H9 (cell line): Measurements from ENCODE around the gene KEAP1. TPM values are rescaled to one million over a fixed set of nuclear protein-coding genes. Genes with fewer than 3 reads are reported as not detected.

Source experiments
- DNase-seq: peaks from one replicate; pipeline ENCODE4 v3.0.0-alpha.2; 2017
- H2AFZ ChIP-seq: one replicate; pipeline ENCODE4 v1.6.1; 2013; ENCODE audit warnings: mild to moderate bottlenecking, low read length, control low read depth, moderate library complexity
- H2AK5ac ChIP-seq: 2 replicates; pipeline ENCODE4 v1.6.1; 2013; ENCODE audit warnings: low read length, control low read depth, mixed read lengths; ENCODE audit not compliant: insufficient read length
- H2BK120ac ChIP-seq: one replicate; pipeline ENCODE4 v1.6.1; 2013; ENCODE audit warnings: low read depth, mild to moderate bottlenecking, low read length, control low read depth, inconsistent platforms; ENCODE audit not compliant: poor library complexity, severe bottlenecking
- H2BK12ac ChIP-seq: 2 replicates; pipeline ENCODE4 v1.6.1; 2013; ENCODE audit warnings: low read length, control low read depth, mixed read lengths, low read depth; ENCODE audit not compliant: insufficient read length
- H2BK15ac ChIP-seq: 2 replicates; pipeline ENCODE4 v1.6.1; 2013; ENCODE audit warnings: low read depth, low read length, control low read depth
- H2BK20ac ChIP-seq: one replicate; pipeline ENCODE4 v1.6.1; 2013; ENCODE audit warnings: low read depth, mild to moderate bottlenecking, low read length, control low read depth, inconsistent platforms; ENCODE audit not compliant: poor library complexity, severe bottlenecking
- H2BK5ac ChIP-seq: 2 replicates; pipeline ENCODE4 v1.6.1; 2013; ENCODE audit warnings: low read length, control low read depth, mixed read lengths; ENCODE audit not compliant: insufficient read length
- H3K14ac ChIP-seq: 2 replicates; pipeline ENCODE4 v1.6.1; 2013; ENCODE audit warnings: low read length, control low read depth; ENCODE audit not compliant: insufficient read depth
- H3K18ac ChIP-seq: 2 replicates; pipeline ENCODE4 v1.6.1; 2013; ENCODE audit warnings: low read depth, mild to moderate bottlenecking, mixed read lengths, low read length, control low read depth; ENCODE audit not compliant: insufficient read length
- H3K23ac ChIP-seq: 2 replicates; pipeline ENCODE4 v1.6.1; 2013; ENCODE audit warnings: low read length, control low read depth, mixed read lengths, low read depth; ENCODE audit not compliant: insufficient read length
- H3K23me2 ChIP-seq: 2 replicates; pipeline ENCODE4 v1.6.1; 2013; ENCODE audit warnings: low read depth, mild to moderate bottlenecking, mixed read lengths, low read length, control low read depth; ENCODE audit not compliant: insufficient read length, poor library complexity, severe bottlenecking
- H3K27ac ChIP-seq: 2 replicates; pipeline ENCODE4 v1.5.1; 2013; ENCODE audit warnings: low read length, control low read depth, mixed read lengths, low read depth; ENCODE audit not compliant: insufficient read length
- H3K27me3 ChIP-seq: 2 replicates; pipeline ENCODE4 v1.6.1; 2013; ENCODE audit warnings: low read length, control low read depth, inconsistent platforms; ENCODE audit not compliant: insufficient read depth
- H3K4ac ChIP-seq: 2 replicates; pipeline ENCODE4 v1.6.1; 2013; ENCODE audit warnings: low read depth, mild to moderate bottlenecking, control low read depth, inconsistent platforms, low read length, moderate library complexity
- H3K4me1 ChIP-seq: 2 replicates; pipeline ENCODE4 v1.6.1; 2013; ENCODE audit warnings: low read length, control low read depth, inconsistent platforms; ENCODE audit not compliant: insufficient read depth
- H3K4me2 ChIP-seq: 2 replicates; pipeline ENCODE4 v1.6.1; 2013; ENCODE audit warnings: low read length, control low read depth, mixed read lengths; ENCODE audit not compliant: insufficient read length, insufficient read depth
- H3K56ac ChIP-seq: 2 replicates; pipeline ENCODE4 v1.6.1; 2013; ENCODE audit warnings: low read depth, mild to moderate bottlenecking, mixed read lengths, low read length, control low read depth; ENCODE audit not compliant: insufficient read length
- H3K79me1 ChIP-seq: 2 replicates; pipeline ENCODE4 v1.6.1; 2013; ENCODE audit warnings: low read depth, mild to moderate bottlenecking, moderate library complexity, low read length, control low read depth, inconsistent platforms; ENCODE audit not compliant: insufficient read depth, poor library complexity, severe bottlenecking
- H3K79me2 ChIP-seq: 2 replicates; pipeline ENCODE4 v1.6.1; 2013; ENCODE audit warnings: low read length, control low read depth, inconsistent platforms; ENCODE audit not compliant: insufficient read depth
- H3K9ac ChIP-seq: 2 replicates; pipeline ENCODE4 v1.6.1; 2013; ENCODE audit warnings: low read length, control low read depth, mixed read lengths; ENCODE audit not compliant: insufficient read length; ENCODE audit errors: extremely low read depth
- H3K9me3 ChIP-seq: one replicate; pipeline ENCODE4 v1.6.1; 2013; ENCODE audit warnings: low read depth, low read length, inconsistent platforms; ENCODE audit not compliant: control insufficient read depth
- H3T11ph ChIP-seq: one replicate; pipeline ENCODE4 v1.6.1; 2013; ENCODE audit warnings: mild to moderate bottlenecking, low read length, control low read depth, inconsistent platforms
- H4K20me1 ChIP-seq: one replicate; pipeline ENCODE4 v1.6.1; 2013; ENCODE audit not compliant: control insufficient read depth, insufficient read length, insufficient read depth
- H4K5ac ChIP-seq: 2 replicates; pipeline ENCODE4 v1.6.1; 2013; ENCODE audit warnings: low read depth, mild to moderate bottlenecking, mixed read lengths, low read length, control low read depth; ENCODE audit not compliant: insufficient read length
- H4K8ac ChIP-seq: replicated peaks from 2 replicates; pipeline ENCODE4 v1.6.1; 2013; ENCODE audit warnings: low read length, control low read depth, mixed read lengths, low read depth; ENCODE audit not compliant: insufficient read length
- H4K91ac ChIP-seq: 2 replicates; pipeline ENCODE4 v1.6.1; 2013; ENCODE audit warnings: low read depth, mild to moderate bottlenecking, moderate library complexity, mixed read lengths, low read length, control low read depth; ENCODE audit not compliant: insufficient read length
- H3K27ac Mint-ChIP-seq, 3 experiments: 2 replicates in 2 of 3; 3 replicates in 1 of 3; pipeline ENCODE4 v1.8.0; 2020 to 2021; ENCODE audit warnings: mixed read lengths in 3 of 3, mild to moderate bottlenecking in 1 of 3, moderate library complexity in 1 of 3
- H3K27me3 Mint-ChIP-seq: 2 replicates; pipeline ENCODE4 v1.8.0; 2021; ENCODE audit warnings: low read depth, mild to moderate bottlenecking, moderate library complexity, mixed read lengths
- H3K36me3 Mint-ChIP-seq, 3 experiments: 2 replicates in 2 of 3; 3 replicates in 1 of 3; pipeline ENCODE4 v1.8.0; 2020 to 2021; ENCODE audit warnings: low read depth in 3 of 3, mixed read lengths in 3 of 3; ENCODE audit not compliant: insufficient read depth in 1 of 3
- H3K4me1 Mint-ChIP-seq, 2 experiments: 2 replicates each; pipeline ENCODE4 v1.8.0; 2020; ENCODE audit warnings: mixed read lengths in 2 of 2
- H3K4me3 Mint-ChIP-seq, 2 experiments: 2 replicates in 1 of 2; 3 replicates in 1 of 2; pipeline ENCODE4 v1.8.0; 2020 to 2021; ENCODE audit warnings: mild to moderate bottlenecking in 2 of 2, mixed read lengths in 2 of 2, moderate library complexity in 1 of 2
- H3K9me3 Mint-ChIP-seq, 2 experiments: 2 replicates in 1 of 2; 3 replicates in 1 of 2; pipeline ENCODE4 v1.8.0; 2020; ENCODE audit warnings: mild to moderate bottlenecking in 2 of 2, mixed read lengths in 2 of 2, moderate library complexity in 1 of 2
- WGBS: extraction: QIAGEN DNeasy Blood & Tissue Kit; methylation state at CpG from one replicate; pipeline ENCODE4 v1.1.7; 2013; ENCODE audit warnings: missing lambda C conversion rate, low lambda C conversion rate, mixed read lengths; ENCODE audit not compliant: insufficient read length; ENCODE audit errors: extremely low coverage; 5-methylcytosine and 5-hydroxymethylcytosine counted together
- total RNA-seq: library from RNA; stranded (reverse); gene quantifications from 2 replicates; pipeline ENCODE4 v1.2.1, GENCODE V29; 2021
- TF ChIP-seq, protein P1 (sequence below): fragments of 200-600 bp; sonication (generic); conservative IDR thresholded peaks from 3 replicates; pipeline ENCODE4 v1.8.0; 2021; ENCODE audit warnings: antibody characterized with exemption, mild to moderate bottlenecking

Gene KEAP1
- total RNA-seq, 1 experiment from 2014 or later: 88.7 TPM

GRCh38 chr19:10497371-10497770, 5.8 kb downstream of the KEAP1 start:
- Histone ChIP-seq H2BK20ac (no peak overlapping the region), H3K4me1 (peaks cover 2% of the 10 kb centered on the region; the same call in 1 of the 2 replicates), H3K79me2 (peaks cover 15% of the 10 kb centered on the region; the same call in 1 of the 2 replicates), H3K27me3 (no peaks in the 10 kb centered on the region), H3K14ac (no peak overlapping the region), H2AK5ac (no peak overlapping the region), H2AFZ (no peak overlapping the region), H3K27ac (no peak overlapping the region), H2BK15ac (no peak overlapping the region), H3K56ac (no peak overlapping the region), H3K9ac (no peak overlapping the region), H3K79me1 (peaks cover 2% of the 10 kb centered on the region), H3K23me2 (peaks cover 7% of the 10 kb centered on the region), H4K20me1 (no peaks in the 10 kb centered on the region), H3K23ac (no peak overlapping the region), H4K91ac (no peak overlapping the region), H3K4ac (no peak overlapping the region), H4K5ac (no peak overlapping the region), H2BK12ac (no peak overlapping the region), H3K9me3 (no peaks in the 10 kb centered on the region), H2BK120ac (no peak overlapping the region), H3K4me2 (no peak overlapping the region), H3T11ph (no peak overlapping the region), H2BK5ac (no peak overlapping the region), H4K8ac (no peak overlapping the region), H3K18ac (no peak overlapping the region)
- TF ChIP-seq, protein P1, sequence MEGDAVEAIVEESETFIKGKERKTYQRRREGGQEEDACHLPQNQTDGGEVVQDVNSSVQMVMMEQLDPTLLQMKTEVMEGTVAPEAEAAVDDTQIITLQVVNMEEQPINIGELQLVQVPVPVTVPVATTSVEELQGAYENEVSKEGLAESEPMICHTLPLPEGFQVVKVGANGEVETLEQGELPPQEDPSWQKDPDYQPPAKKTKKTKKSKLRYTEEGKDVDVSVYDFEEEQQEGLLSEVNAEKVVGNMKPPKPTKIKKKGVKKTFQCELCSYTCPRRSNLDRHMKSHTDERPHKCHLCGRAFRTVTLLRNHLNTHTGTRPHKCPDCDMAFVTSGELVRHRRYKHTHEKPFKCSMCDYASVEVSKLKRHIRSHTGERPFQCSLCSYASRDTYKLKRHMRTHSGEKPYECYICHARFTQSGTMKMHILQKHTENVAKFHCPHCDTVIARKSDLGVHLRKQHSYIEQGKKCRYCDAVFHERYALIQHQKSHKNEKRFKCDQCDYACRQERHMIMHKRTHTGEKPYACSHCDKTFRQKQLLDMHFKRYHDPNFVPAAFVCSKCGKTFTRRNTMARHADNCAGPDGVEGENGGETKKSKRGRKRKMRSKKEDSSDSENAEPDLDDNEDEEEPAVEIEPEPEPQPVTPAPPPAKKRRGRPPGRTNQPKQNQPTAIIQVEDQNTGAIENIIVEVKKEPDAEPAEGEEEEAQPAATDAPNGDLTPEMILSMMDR: no peak
- Mint-ChIP-seq H3K36me3 (peaks cover 18 to 61% (median 55%) of the 10 kb centered on the region in 3 experiments), H3K9me3 (no peaks in the 10 kb centered on the region), H3K4me1 (peaks cover 20 to 24% of the 10 kb centered on the region in 2 experiments), H3K4me3 (no peak overlapping the region), H3K27ac (peak overlapping the region in 1 of 3 experiments; percentile 31; a peak in 1 of 7 replicates), H3K27me3 (no peaks in the 10 kb centered on the region)
- no CpG with 5 or more reads among the region's 4 CpGs for WGBS
- no peak for DNase-seq
